Stimulated activated CD4-positive, alpha-beta T cell treated with anti-CD3 and anti-CD28 coated beads, Interleukin-15, amount 100 ng/mL, for 24 hours (primary cell): ENCODE measurements around the gene AKAP13.

Source experiments
- DNase-seq: peaks from one replicate; pipeline ENCODE4 v3.0.0-alpha.2; 2020

Gene AKAP13

DNA sequence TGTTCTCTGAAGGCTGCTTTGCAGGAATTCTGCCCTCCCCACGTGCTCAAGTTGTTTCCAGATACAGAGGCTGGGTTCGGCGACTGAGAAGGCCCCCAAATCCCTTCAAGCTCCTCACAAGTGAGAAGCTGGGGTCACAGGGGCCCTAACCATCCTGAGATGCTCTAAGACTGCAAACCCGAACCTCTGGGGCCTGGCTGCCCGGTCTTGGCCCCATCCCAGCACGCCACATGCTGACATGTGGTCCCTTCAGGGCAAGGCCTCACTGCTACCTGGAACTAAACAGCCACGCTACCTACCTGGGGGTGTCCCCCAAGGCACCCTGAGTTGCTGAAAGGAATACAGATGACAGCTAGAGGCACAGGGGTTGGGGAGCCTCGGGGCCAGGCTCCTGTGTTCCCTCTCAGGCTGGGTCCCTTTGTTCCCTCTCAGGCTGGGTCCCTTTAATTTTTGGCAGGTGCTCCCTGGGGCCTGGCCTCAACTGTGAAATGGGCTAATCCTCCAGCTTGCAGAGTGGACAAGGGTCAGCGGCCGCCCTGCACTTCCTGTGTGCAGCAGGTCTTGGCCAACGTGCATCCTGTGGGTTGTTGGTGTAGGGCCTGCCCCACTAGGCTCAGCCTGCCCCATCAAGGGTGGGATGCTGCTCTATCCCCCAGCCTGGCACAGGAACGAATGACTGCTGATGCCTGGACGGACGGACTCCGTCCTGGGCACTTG is 381.8 kb downstream of the AKAP13 start:
- DNase-seq, result no peak

DNA sequence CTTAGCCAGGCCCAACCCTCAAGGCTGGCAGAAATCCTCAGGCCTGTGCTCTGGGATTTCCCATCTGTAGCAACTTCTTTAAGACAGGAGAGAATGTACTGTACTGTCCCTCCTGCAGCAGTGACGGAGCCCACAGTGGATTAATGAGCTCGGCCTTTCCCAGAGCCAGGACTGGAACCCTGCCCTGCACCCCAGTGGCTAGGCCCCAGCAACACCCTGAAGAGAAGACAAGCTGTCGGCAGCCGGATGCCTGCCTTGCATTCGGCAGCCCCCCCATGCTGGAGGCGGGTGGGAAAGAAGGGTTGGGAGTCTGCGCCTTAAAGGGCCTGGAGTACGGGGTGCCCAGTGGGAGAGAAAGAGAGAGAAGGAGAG is 382.3 kb downstream of the AKAP13 start:
- no peak for DNase-seq

GRCh38 chr15:85763157-85763556 is 382.8 kb downstream of the AKAP13 start:
- DNase-seq, result no peak

DNA sequence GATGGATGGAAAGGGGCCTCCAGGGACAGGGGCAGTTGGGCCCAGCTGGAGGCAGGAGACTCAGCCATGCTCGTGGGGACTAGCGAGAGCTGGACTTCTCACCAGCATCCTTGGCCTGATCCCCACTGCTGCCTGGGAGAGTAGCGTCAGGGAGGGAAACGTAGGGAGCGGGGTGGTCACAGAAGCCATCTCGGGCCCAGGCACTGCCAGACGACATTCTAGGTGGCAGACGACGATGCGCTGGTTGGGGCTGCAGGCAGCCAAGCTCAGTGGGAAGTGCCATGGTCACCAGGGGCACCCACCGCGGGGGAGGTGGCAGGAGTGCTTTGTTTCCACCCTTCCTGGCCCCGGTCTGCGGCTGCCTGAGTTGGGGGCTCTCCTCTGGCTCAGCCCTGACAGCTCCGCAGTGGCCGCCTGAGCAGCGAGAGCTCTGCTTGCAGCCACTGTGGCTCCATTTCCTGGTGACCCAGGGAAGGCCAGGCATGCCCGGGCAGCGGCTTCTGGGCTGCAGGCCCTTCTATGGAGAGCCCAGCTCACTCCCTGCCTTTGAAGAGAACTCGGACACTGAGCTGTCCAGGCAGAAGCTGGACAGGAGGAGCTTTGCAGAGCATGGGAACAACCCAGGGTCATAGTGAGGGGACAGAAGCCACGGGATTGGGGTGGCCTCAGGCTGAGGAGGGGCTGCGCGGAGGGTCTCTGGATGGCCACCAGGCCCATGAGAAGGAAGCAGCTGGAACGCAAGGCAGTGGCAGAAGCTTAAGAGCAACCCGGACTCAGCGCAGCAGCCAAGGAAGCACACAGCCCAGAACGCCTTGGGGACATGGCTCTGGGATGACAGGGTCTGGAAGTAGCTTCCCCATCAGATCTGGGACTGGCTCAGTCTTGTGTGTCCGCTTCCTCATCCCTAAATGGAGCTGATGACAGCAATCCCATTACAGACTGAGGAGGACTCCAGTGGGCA is 383.6 kb downstream of the AKAP13 start:
- no peak for DNase-seq

DNA sequence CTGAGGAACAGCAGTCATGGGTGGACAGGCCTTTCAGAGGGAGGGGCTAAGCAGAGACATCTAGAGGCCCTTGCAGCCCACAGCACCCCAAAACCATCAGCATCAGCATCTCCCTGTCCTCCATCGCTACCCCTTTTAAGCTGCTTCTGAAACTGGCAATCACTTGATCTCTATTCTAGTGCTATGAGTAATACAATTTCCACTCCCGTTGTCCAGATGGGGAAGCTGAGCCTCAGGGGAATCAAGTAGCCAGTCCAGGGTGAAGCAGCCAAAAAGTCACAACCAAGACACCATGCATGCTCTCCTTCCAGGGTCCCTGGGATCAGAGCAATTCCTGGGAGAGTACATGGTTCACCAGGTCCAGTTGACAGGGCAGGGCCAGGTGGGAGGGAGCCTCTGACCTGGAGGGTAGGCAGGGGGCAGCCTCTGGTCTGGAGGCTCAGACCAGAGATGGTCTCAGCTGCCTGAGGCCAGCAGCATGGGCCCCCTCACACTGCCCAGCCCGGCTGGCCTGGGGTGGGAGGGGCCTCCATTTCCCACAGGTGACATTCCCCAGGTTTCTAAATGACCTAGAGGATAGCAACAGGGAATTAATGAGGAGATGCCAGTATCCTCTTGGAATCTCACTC is 384.4 kb downstream of the AKAP13 start:
- DNase-seq, result no peak

DNA sequence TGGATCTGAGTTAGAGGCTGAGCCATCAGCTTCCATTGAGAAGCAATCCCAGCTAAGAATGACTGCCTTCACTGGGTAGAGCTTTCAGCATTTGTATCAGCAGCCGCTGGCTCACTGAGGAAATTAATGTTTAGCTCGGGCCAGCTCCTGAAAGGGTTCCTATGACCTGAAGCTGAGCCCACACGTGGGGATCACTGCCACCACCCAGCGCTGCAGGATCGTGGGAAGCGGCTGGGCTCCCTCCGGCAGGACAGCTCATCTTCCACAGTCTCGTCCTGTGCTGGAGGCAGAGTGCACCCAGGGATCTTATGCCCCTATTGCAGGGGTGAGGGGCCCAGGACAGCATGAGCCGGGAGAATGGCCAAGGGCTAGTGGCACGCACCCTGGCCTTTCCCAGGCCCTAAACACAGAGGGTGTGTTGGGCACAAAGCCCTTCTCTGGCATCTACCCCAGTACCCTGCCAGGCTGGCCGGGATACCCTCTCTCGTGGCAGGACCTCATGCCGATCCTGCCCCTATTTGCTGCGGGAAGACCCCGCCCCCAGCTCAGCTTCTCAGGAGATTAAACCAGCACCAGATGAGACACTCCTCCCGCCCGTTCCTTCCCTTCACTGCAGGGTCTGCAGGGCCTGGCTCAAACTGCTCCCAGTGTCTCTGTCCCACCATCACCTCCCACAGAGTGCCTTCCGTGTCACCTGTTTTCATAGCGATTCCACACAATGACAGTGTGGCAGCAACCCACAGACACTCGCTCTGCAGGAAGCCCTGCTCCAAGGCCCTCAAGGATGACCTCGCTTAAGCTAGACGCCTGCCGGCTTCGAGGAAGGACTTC is 385.8 kb downstream of the AKAP13 start:
- no peak for DNase-seq

GRCh38 chr15:85767785-85768529 is 387.6 kb downstream of the AKAP13 start:
- no peak for DNase-seq

- no peak for DNase-seq
These were observed 388.3 kb downstream of the AKAP13 start for GRCh38 chr15:85768595-85769168.

- no peak for DNase-seq
These were observed 388.9 kb downstream of the AKAP13 start for GRCh38 chr15:85769182-85769900.

- no peak for DNase-seq
These were observed 390.0 kb downstream of the AKAP13 start for GRCh38 chr15:85770096-85771041.

DNA sequence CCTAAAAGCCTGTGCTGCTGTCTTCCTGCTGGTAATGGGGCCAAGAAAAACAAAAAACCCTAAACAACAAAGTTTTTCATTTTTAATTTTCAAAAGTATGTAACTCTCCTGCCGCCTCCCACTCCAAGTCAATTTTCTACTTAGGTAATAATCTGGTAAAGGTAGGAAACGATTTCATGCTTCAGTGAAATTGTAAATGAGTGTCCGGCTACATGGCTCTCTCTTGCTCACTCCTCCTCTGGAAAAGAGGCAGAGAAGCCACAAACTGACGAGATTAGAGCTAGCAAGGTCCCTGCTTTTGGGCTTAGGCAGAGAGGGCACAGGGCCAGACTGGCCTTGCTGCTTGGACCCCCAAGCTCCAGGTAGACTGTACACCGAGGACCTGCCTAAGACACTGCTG is 390.9 kb downstream of the AKAP13 start:
- DNase-seq, result no peak

DNA sequence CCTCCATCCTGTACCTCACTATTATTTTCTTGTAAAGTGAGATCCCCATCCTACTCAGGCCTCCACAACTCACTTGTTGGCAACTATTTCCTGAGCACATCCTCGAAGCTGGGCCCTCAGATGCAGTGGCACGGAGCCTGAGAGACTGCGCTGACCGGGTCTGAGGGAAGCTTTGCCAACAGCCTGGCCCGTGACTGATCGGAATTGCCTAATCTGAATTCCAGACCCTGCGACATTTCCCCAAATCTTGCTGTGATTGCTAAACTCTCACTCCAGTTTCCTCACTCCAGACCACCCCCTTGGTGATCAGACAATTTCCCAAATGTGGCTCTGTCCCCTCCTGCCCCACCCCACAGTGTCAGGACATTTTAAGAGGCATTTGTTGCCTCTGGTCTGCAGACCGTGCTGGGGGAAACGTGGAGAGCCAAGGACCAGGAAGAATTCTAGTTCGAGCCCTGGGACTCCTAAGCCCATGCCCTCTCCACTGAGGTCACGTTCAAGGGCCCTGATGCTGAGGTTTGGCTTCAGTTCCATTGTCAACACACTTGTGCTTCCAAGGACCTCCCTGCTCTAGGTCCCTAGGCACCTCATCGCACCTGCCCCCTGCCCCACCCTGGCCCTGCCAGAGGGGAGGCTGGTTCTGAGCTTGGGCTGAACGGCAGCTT is 391.5 kb downstream of the AKAP13 start:
- no peak for DNase-seq

GRCh38 chr15:85772668-85773067 is 392.3 kb downstream of the AKAP13 start:
- no peak for DNase-seq

GRCh38 chr15:85773249-85773648 is 392.8 kb downstream of the AKAP13 start:
- DNase-seq, result no peak

GRCh38 chr15:85773970-85774369 is 393.6 kb downstream of the AKAP13 start:
- DNase-seq, result no peak

DNA sequence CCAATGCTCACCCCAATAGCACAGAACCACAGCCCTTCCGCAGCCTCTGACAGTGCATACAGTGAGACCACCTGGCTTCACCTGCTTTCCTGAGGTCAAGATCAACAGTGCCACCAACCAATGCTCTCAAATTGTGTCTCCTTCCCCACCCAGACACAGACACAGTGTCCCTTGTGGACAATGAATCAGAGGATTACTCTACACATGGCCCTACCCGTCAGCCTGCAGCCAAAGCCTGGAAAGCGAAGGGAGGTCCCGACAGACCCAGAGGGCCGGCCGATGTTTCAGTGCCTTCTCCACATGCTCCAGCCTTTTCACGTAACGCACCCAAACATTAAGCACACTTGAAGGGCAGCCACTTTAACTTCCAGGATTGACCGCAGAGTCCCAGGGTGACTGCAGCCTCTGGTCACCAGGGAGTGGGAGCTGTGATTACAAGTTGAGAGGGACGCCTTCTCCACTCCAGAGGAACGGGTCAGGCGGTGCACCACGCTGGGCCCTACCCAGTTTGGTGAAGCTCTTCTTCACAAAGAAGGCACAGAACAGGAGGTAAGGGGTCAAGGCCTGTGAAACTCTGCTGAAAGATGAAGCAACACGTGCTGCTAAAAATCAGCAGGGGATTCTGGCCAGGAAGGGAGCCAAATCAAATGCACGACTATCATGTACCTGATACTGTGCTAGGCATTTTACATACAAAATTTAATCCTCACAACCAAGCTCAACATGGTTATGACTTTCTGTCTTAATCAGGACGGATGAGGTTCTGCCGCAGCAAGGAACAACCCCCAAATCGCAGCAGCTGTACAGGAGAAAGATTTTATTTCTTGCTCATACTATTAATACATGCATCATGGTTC is 397.1 kb downstream of the AKAP13 start:
- DNase-seq, result no peak

GRCh38 chr15:85778107-85778776 is 397.8 kb downstream of the AKAP13 start:
- no peak for DNase-seq

DNA sequence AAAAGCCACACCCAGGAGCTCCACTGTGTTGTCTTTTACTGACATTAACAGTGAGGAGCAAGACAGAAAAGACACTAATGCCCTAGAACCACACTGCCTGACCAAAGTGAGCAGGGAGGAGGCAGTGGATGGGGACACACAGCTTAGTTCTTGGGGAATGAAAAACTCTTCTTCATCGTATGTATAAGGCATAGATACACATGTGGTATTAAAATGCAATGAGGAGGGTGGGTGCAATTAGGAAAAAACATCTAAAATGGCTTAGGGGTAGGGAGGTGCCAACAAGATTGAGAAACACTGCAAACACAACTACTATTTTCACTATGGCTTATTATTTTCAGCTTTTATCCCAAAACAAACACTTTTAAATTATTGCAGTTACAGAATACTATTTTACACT is 398.8 kb downstream of the AKAP13 start:
- DNase-seq, result no peak
